WERI-Rb-1 (cell line): ENCODE measurements around the gene CFB.
A peak's percentile ranks its signal among the peaks of the same experiment; 100 is the strongest.

ENCODE experiments used
- DNase-seq: peaks from one replicate; pipeline ENCODE4 v3.0.0-alpha.2; 2020
- H3K27ac ChIP-seq: fragments of 250-450 bp; sonication (Bioruptor Pico); 2 replicates; pipeline ENCODE4 v1.5.1; 2020; ENCODE audit warnings: mild to moderate bottlenecking, moderate library complexity
- H3K27me3 ChIP-seq: fragments of 250-450 bp; sonication (Bioruptor Pico); 2 replicates; pipeline ENCODE4 v1.5.1; 2021; ENCODE audit warnings: mild to moderate bottlenecking, low read depth, moderate library complexity; ENCODE audit not compliant: insufficient read depth, severe bottlenecking
- H3K36me3 ChIP-seq: fragments of 250-450 bp; sonication (Bioruptor Pico); 2 replicates; pipeline ENCODE4 v1.5.1; 2020; ENCODE audit warnings: mild to moderate bottlenecking, moderate library complexity
- H3K4me3 ChIP-seq: 2 replicates; pipeline ENCODE4 v1.5.1; 2011; ENCODE audit warnings: low read depth, mild to moderate bottlenecking, control low read depth, low read length
- H3K9me3 ChIP-seq: fragments of 250-450 bp; sonication (Bioruptor Pico); 2 replicates; pipeline ENCODE4 v1.5.1; 2021; ENCODE audit warnings: mild to moderate bottlenecking, moderate library complexity; ENCODE audit not compliant: severe bottlenecking
- CTCF ChIP-seq: IDR thresholded peaks from 2 replicates; pipeline ENCODE4 v1.5.1; 2011; ENCODE audit warnings: low read depth, mild to moderate bottlenecking, control low read depth, inconsistent platforms, low read length

CFB gene

GRCh38 chr6:31945507-31946369 is at the start of gene CFB:
TSS of gene CFB (plus strand) at chr6:31946095. CDS start at chr6:31946222, 127 bp downstream.
- no peaks in the 10 kb centered on the region for H3K27me3 ChIP-seq
- no peak for TF ChIP-seq CTCF
- H3K27ac ChIP-seq, result no peak within 1 kb of the TSS
- no peak for DNase-seq
- H3K9me3 ChIP-seq, result no peaks in the 10 kb centered on the region
- H3K4me3 ChIP-seq, result no peak within 1 kb of the TSS
- H3K36me3 ChIP-seq, result peaks cover under 1% of the 10 kb centered on the region

- Histone ChIP-seq H3K27ac (peak overlapping the region; percentile 87), H3K27me3 (no peaks in the 10 kb centered on the region), H3K9me3 (no peaks in the 10 kb centered on the region), H3K36me3 (peaks cover 56% of the 10 kb centered on the region), H3K4me3 (peak overlapping the region; percentile 68)
- DNase-seq, result no peak
- no peak for TF ChIP-seq CTCF
Measured at GRCh38 chr6:31896493-31896855, 49.4 kb upstream of the CFB start.

DNA sequence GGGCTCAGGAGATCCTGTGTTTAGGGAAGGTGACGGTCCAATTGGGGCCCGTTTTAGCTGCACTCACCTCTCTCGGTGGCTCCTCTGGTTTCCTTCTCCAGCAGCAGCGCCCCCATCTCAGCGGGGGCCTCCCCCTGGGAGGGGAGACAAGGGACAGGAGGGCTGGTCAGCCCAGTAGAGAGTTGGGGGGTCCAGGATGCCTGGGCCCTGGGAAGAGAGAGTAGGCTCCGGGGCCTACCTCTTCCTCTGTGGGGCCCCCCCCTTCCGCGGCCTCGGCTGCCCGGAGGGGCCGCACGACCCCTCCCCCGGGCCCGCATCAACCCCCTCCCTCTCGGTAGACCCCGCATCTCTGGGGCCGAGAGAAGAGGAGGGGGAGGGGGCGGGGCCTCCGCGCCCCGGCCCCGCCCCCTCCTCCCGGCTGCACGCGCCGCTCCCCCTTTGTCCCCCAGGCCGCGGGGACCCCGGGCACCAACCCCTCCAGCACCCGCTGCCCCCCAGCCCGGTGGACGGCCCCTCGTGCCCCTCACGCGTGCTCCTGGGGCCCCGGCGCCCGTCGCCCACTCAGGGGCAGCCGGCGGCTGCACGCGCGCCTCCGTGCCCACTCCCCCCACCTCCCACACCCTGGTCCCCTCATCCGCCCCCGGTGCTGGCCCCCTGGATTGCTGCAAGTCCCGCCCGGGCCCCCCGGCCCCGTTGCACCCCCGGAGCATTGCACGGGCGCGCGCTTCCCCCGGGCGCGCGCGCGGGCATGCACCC is 48.9 kb upstream of the CFB start:
- H3K9me3 ChIP-seq, result no peaks in the 10 kb centered on the region
- no peak for DNase-seq
- peaks cover 51% of the 10 kb centered on the region for H3K36me3 ChIP-seq
- TF ChIP-seq CTCF, result no peak
- peak overlapping the region; percentile 68 for H3K4me3 ChIP-seq
- H3K27ac ChIP-seq, result peak overlapping the region; percentile 87
- H3K27me3 ChIP-seq, result no peaks in the 10 kb centered on the region

DNA sequence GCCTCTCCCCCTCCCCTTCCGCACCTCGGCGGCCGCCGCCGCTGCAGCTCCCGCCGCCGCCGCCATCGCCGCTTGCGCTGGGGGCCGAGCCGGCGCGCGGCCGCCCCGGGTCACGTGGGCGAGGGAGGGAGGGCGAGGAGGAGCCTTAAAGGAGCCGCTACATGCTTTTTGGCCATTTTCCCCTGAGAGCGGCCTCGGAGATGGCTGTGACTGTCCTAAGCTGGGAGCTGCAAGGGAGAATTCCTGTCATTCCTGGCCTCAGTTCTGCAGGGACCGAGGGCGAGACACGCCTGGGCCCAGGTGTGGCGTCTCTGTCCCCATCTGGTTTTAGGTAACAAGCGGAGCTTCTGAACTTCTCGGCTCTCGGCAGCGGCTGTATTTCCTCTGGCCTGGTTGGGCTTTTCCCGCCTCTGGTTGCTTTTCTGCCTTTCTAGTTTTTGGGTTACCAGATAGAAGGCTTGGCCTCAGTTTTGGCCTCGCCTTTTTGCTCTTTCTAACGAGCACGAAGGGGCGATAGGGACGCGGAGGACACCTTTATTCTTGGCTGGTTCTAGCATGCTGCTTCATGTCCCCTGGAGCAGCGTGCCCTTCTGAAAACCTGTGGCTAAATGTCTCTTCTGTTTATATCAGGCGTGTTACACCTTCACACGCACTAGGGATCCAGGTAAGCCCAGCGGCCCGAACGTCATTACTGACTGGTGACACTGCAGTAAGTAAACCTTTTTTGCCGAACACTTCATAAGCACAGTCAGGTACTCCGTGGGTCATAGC is 48.1 kb upstream of the CFB start, which contains the start of gene EHMT2:
Gene EHMT2 (minus strand): TSS at position 87 of the 771 bp plus-strand sequence. CDS start 21 bp downstream, at position 66.
- Histone ChIP-seq H3K27me3 (no peaks in the 10 kb centered on the region), H3K27ac (peak within 1 kb of the TSS; percentile 87), H3K4me3 (peak within 1 kb of the TSS; percentile 68), H3K9me3 (no peaks in the 10 kb centered on the region), H3K36me3 (peaks cover 43% of the 10 kb centered on the region)
- peak; percentile 93 for DNase-seq
- no peak for TF ChIP-seq CTCF

GRCh38 chr6:31898383-31899011 is 47.4 kb upstream of the CFB start:
- H3K27ac ChIP-seq, result peak overlapping the region; percentile 87
- peak overlapping the region; percentile 68 for H3K4me3 ChIP-seq
- TF ChIP-seq CTCF, result no peak

More at GRCh38 chr6:31898383-31899011, 47.4 kb upstream of the CFB start:
- peaks cover 36% of the 10 kb centered on the region for H3K36me3 ChIP-seq
- DNase-seq, result peak; percentile 46
- no peaks in the 10 kb centered on the region for H3K9me3 ChIP-seq
- H3K27me3 ChIP-seq, result no peaks in the 10 kb centered on the region
